ENCODE measurements around the gene GABBR2. TPM values are rescaled to one million over a fixed set of nuclear protein-coding genes. Genes with fewer than 3 reads are reported as not detected.
A peak's percentile ranks its signal among the peaks of the same experiment; 100 is the strongest.

Gene GABBR2
- total and polyA plus RNA-seq, 9 of the 15 experiments (the other 6 are each of a cell fraction or from before 2014, with no cell fraction given): 0.15 to 1.9 (median 0.32) TPM

- Histone ChIP-seq H3K27me3 (ENCODE audit: control insufficient read depth in 2 of 2, insufficient read depth in 2 of 2, low read length in 2 of 2) (peaks cover 0 to 6% of the 10 kb centered on the region in 2 experiments; a peak in 1 of 5 replicates), H3K27ac (ENCODE audit: extremely low read depth, low read depth, low read length) (no peak overlapping the region), H3K4me2 (ENCODE audit: insufficient read depth, low read length) (no peak overlapping the region), H3K4me1 (replicated peaks in 1 of 2; ENCODE audit: control insufficient read depth in 2 of 2, insufficient read depth in 2 of 2, low read length in 2 of 2) (peaks cover 0 to 10% of the 10 kb centered on the region in 2 experiments; a peak in 3 of 5 replicates), H3K4me3 (no peak overlapping the region), H3K9me1 (ENCODE audit: control insufficient read depth, insufficient read depth, low read length) (no peaks in the 10 kb centered on the region), H4K20me1 (replicated peaks; ENCODE audit: control insufficient read depth, insufficient read depth, low read length) (no peaks in the 10 kb centered on the region), H2AFZ (ENCODE audit: low read depth, low read length) (peak overlapping the region; percentile 10; the same call in 1 of the 2 replicates), H3K9ac (ENCODE audit: insufficient read depth in 1 of 2, low read depth in 2 of 2, low read length in 2 of 2) (no peak overlapping the region), H3K79me2 (ENCODE audit: control insufficient read depth, insufficient read depth, low read length) (no peaks in the 10 kb centered on the region), H3K9me3 (replicated peaks; ENCODE audit: control insufficient read depth, insufficient read depth, low read depth, low read length) (no peaks in the 10 kb centered on the region), H3K36me3 (ENCODE audit: control insufficient read depth, insufficient read depth, low read length) (no peaks in the 10 kb centered on the region)
- in situ Hi-C loops (cut with MboI) (no loop called here), intact Hi-C loops (cut with micrococcal nuclease) (no loop called here)
- 11% methylated on average over 5 of the region's 5 CpGs for WGBS (ENCODE audit: insufficient coverage, low coverage, missing lambda C conversion rate)
- CTCF ChIA-PET (ENCODE audit: low intra/inter-chr PET ratio): no interaction called here
- POLR2A ChIA-PET: interaction anchor here (0.8 to 1.2 kb wide), 3 partner anchors 15 to 72 kb away, joined by 3 to 5 read pairs (median 4); no protein-coding TSS in a partner anchor
- no TSS peak for BruUV-seq (replicated peaks)
- no peak for FAIRE-seq
- ATAC-seq: peak; percentile 49
- no peak for DNase-seq (ENCODE audit: extremely low read depth in 1 of 4, low spot score in 3 of 4)
- TF ChIP-seq TEAD4 (IDR thresholded peaks at IDR 0.05; ENCODE audit: low read length) (peak; percentile 62; the same call in 1 of the 2 replicates), TEAD4 (CRISPR knock-in tag; IDR thresholded peaks at IDR 0.05; ENCODE audit: borderline replicate concordance) (no peak), CHD7 (IDR thresholded peaks at IDR 0.05; ENCODE audit: low read depth, low read length) (no peak), HDAC3 (IDR thresholded peaks at IDR 0.05; ENCODE audit: borderline replicate concordance, partially characterized antibody) (no peak), YY1 (IDR thresholded peaks at IDR 0.05; ENCODE audit: borderline replicate concordance in 1 of 3, control insufficient read depth in 1 of 3, extremely low read depth in 1 of 3, insufficient read depth in 3 of 3, insufficient read length in 1 of 3, insufficient replicate concordance in 2 of 3, low read depth in 1 of 3, low read length in 2 of 3) (peak in 1 of 3 experiments; percentile 88), TARDBP (IDR thresholded peaks at IDR 0.05) (no peak), ZKSCAN3 (CRISPR knock-in tag; IDR thresholded peaks at IDR 0.05) (no peak), TCF7 (IDR thresholded peaks at IDR 0.05; ENCODE audit: borderline replicate concordance) (no peak), KDM4B (IDR thresholded peaks at IDR 0.05; ENCODE audit: borderline replicate concordance in 2 of 2, low read depth in 1 of 2) (no peak)
Observed at GRCh38 chr9:98479967-98480847, 228.5 kb downstream of the GABBR2 start.

Data from K562 (cell line).